DOHH2 (cell line): ENCODE data around the gene MED13L.

Experiments used
- H3F3A ChIP-seq: fragments of 200-600 bp; sonication (generic), shearing (Covaris generic); 2 replicates; pipeline ENCODE4 v1.6.0; 2016; ENCODE audit warnings: antibody characterized with exemption, mild to moderate bottlenecking; ENCODE audit not compliant: control insufficient read depth, insufficient read depth
- H3K27ac ChIP-seq: fragments of 200-600 bp; sonication (generic); 2 replicates; pipeline ENCODE4 v1.5.1; 2014; ENCODE audit warnings: low read depth, mild to moderate bottlenecking, low read length, moderate library complexity
- H3K27me3 ChIP-seq: fragments of 200-600 bp; sonication (generic); 2 replicates; pipeline ENCODE4 v1.6.1; 2014; ENCODE audit warnings: mild to moderate bottlenecking, low read length, mixed read lengths; ENCODE audit not compliant: control insufficient read depth
- H3K36me3 ChIP-seq: fragments of 200-600 bp; sonication (generic); 2 replicates; pipeline ENCODE4 v1.6.1; 2014; ENCODE audit warnings: mild to moderate bottlenecking, low read length, moderate library complexity, mixed read lengths; ENCODE audit not compliant: control insufficient read depth
- H3K4me1 ChIP-seq: fragments of 200-600 bp; sonication (generic); 2 replicates; pipeline ENCODE4 v1.6.1; 2014; ENCODE audit warnings: mild to moderate bottlenecking, low read length, mixed read lengths; ENCODE audit not compliant: control insufficient read depth
- H3K4me2 ChIP-seq: fragments of 200-600 bp; sonication (generic); 2 replicates; pipeline ENCODE4 v1.6.0; 2014; ENCODE audit warnings: mild to moderate bottlenecking, low read length, moderate library complexity
- H3K4me3 ChIP-seq: fragments of 200-600 bp; sonication (generic); 2 replicates; pipeline ENCODE4 v1.5.1; 2014; ENCODE audit warnings: mild to moderate bottlenecking, low read length, mixed read lengths
- H3K79me2 ChIP-seq: fragments of 200-600 bp; sonication (generic); 2 replicates; pipeline ENCODE4 v1.6.1; 2014; ENCODE audit warnings: mild to moderate bottlenecking, low read length, mixed read lengths; ENCODE audit not compliant: control insufficient read depth
- H3K9me2 ChIP-seq: fragments of 200-600 bp; sonication (generic); replicated peaks from 2 replicates; pipeline ENCODE4 v1.6.1; 2014; ENCODE audit warnings: mild to moderate bottlenecking, low read length, mixed read lengths; ENCODE audit not compliant: control insufficient read depth
- H3K9me3 ChIP-seq: fragments of 200-600 bp; sonication (generic); 2 replicates; pipeline ENCODE4 v1.6.1; 2014; ENCODE audit warnings: antibody characterized with exemption, low read length, mixed read lengths; ENCODE audit not compliant: control insufficient read depth, insufficient read depth
- H4K20me1 ChIP-seq: fragments of 200-600 bp; sonication (generic); 2 replicates; pipeline ENCODE4 v1.6.0; 2014; ENCODE audit warnings: low read depth, mild to moderate bottlenecking, antibody characterized with exemption, low read length, moderate library complexity; ENCODE audit not compliant: control insufficient read depth, insufficient read depth
- CTCF ChIP-seq: fragments of 200-600 bp; sonication (generic); IDR thresholded peaks from one replicate; pipeline ENCODE4 v1.5.1; 2014; ENCODE audit warnings: antibody characterized with exemption, mild to moderate bottlenecking, low read depth, low read length; ENCODE audit not compliant: poor library complexity, severe bottlenecking
- EZH2phosphoT487 ChIP-seq: fragments of 200-600 bp; sonication (generic); IDR thresholded peaks from 2 replicates; pipeline ENCODE4 v1.6.1; 2017; ENCODE audit warnings: borderline replicate concordance, mild to moderate bottlenecking, antibody characterized with exemption, low read length, moderate library complexity, mixed read lengths

The MED13L gene

GRCh38 chr12:115944837-115945490, 332.5 kb downstream of the MED13L start:
- no peak for TF ChIP-seq CTCF
- TF ChIP-seq EZH2phosphoT487, result no peak

GRCh38 chr12:115944392-115944742, 333.1 kb downstream of the MED13L start:
- Histone ChIP-seq H3K79me2 (no peaks in the 10 kb centered on the region), H3K9me3 (no peaks in the 10 kb centered on the region), H3K27me3 (no peaks in the 10 kb centered on the region), H3K36me3 (no peaks in the 10 kb centered on the region), H3K4me1 (no peaks in the 10 kb centered on the region), H4K20me1 (no peaks in the 10 kb centered on the region), H3K4me3 (no peak overlapping the region), H3K4me2 (no peak overlapping the region), H3K27ac (no peak overlapping the region), H3K9me2 (no peaks in the 10 kb centered on the region), H3F3A (no peaks in the 10 kb centered on the region)
- TF ChIP-seq CTCF (no peak), EZH2phosphoT487 (no peak)

More at GRCh38 chr12:115944837-115945490, 332.5 kb downstream of the MED13L start:
- Histone ChIP-seq H3K27ac (no peak overlapping the region), H3F3A (no peaks in the 10 kb centered on the region), H3K27me3 (no peaks in the 10 kb centered on the region), H3K79me2 (no peaks in the 10 kb centered on the region), H3K4me2 (no peak overlapping the region), H4K20me1 (no peaks in the 10 kb centered on the region), H3K4me3 (no peak overlapping the region), H3K9me3 (no peaks in the 10 kb centered on the region), H3K9me2 (no peaks in the 10 kb centered on the region), H3K4me1 (no peaks in the 10 kb centered on the region), H3K36me3 (no peaks in the 10 kb centered on the region)

- Histone ChIP-seq H3K4me1 (no peaks in the 10 kb centered on the region), H3K4me3 (no peak overlapping the region), H3F3A (no peaks in the 10 kb centered on the region), H3K36me3 (no peaks in the 10 kb centered on the region), H3K9me3 (0 out of 2 replicates have a peak, but pooled peaks cover 3% of the 10 kb centered on the region), H3K4me2 (no peak overlapping the region), H3K9me2 (no peaks in the 10 kb centered on the region), H3K27ac (no peak overlapping the region), H3K27me3 (no peaks in the 10 kb centered on the region), H4K20me1 (no peaks in the 10 kb centered on the region), H3K79me2 (no peaks in the 10 kb centered on the region)
- TF ChIP-seq EZH2phosphoT487 (no peak), CTCF (no peak)
Observed at GRCh38 chr12:115943630-115944391, 333.7 kb downstream of the MED13L start.
